Middle frontal gyrus (tissue), 1 donor: ENCODE measurements around the gene CNTFR.
"Not testable (repeated sequence)": the region's sequence is repeated elsewhere in the genome, so short reads cannot be mapped to it uniquely, and the experiment has no call there.

ENCODE experiments used
- DNase-seq: peaks from one replicate; pipeline ENCODE4 v3.0.0-alpha.2; 2015; ENCODE audit warnings: low spot score; ENCODE audit errors: extremely low spot score

The CNTFR gene

DNA sequence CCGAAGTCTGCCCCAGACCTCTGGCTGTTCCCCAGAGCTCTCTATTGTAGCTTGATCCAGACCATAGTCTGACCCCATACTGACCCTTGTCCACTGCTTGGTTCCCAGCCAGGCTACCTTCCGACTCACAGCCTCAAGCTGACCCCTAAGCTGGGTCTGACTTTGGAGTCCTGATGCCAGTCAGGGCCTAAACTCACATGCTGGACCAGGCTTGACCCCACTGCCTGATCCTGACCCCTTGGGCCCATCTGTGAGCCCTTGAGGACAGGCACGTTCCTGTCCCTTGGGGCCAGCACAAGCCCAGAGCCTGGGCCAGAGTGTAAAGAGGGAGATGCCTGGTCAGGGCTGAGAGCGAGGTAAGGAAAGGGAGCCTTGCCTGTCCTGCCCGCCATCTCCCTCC lies 34.0 kb downstream of the CNTFR start:
- no peak for DNase-seq

DNA sequence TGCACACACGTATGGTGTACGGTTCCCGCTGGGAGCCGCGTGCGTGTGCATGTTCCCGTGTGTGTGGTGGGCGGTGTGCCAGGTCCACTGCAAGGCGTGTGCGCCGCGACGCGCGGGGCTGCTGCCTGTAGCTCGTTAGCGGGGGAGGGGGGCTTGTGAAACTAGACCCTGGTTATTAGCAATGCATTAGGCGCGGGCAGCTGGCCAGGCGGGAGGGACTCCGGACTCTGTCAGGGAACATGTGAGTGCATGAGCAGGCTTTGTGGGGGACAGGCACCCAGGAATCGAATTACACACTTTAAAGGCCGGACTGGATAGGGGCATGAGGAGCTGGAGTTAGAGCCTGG lies 34.5 kb downstream of the CNTFR start:
- no peak for DNase-seq

DNA sequence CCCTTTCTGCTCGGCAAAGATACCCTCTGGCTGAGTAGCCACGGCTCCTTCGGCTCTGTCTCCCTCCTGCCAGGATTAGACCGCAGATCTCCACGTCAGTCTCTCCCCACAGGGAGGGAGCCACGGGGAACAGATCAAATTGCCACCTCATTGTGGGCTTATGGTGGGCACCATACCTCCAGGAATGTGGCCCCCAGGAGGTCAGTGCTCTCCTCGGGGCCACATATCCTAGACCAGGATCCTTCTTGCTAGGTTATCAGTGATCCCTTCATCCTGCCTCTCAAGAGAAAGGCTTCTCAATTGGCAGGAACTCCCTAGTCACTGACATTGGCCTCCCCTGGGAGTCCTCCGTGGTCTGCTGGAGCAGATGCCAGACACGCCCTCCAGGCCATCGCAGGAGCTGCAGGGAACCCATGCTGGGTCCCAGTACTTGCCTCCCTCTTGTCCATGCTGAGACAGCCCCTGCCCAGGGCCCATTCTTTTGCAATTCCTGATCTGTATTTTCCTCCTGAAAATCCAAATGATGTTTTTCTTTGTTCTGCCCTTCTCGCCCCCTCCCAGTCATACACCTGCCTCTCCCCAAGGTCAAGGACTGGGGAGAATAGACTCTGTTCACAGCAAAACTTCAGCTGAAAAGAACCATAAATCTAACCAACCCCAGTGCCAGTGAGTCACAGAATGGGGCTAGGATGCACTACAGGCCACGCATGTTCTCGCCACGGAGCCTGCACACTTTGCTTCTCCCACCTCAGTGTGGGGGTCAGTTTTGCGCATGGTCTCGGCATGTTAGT lies 35.1 kb downstream of the CNTFR start:
- DNase-seq, result no peak

DNA sequence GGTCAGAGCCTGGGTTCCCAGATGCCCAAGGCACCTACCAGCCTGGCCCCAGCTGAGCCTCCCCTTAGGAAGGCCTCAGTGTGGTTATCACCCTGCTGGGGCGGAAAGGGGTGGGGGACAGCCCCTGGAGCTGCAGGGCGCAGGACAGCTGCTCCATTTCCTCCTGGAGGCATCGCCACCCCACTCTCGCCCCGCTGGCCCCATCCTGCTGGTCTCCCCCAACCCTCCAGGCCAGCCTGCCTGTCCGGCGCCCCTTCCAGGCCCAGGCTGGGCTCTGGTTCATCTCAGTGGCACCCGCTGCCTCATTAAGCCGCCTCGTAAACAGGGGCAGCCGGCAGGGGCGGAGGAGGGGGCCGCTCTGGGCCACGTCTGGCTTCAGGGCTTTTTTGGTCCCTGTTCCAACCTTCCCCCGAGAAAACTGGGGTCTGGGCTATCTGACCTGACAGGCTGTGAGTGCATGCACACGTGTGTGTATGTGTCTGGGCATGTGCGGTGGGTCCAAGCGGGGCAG lies 36.0 kb downstream of the CNTFR start:
- DNase-seq, result no peak

- DNase-seq, result no peak
Observed at GRCh38 chr9:34552986-34553385, 36.5 kb downstream of the CNTFR start.

GRCh38 chr9:34552606-34552981 lies 36.9 kb downstream of the CNTFR start:
- no peak for DNase-seq

GRCh38 chr9:34551751-34552605 lies 37.5 kb downstream of the CNTFR start:
- DNase-seq, result no peak

DNA sequence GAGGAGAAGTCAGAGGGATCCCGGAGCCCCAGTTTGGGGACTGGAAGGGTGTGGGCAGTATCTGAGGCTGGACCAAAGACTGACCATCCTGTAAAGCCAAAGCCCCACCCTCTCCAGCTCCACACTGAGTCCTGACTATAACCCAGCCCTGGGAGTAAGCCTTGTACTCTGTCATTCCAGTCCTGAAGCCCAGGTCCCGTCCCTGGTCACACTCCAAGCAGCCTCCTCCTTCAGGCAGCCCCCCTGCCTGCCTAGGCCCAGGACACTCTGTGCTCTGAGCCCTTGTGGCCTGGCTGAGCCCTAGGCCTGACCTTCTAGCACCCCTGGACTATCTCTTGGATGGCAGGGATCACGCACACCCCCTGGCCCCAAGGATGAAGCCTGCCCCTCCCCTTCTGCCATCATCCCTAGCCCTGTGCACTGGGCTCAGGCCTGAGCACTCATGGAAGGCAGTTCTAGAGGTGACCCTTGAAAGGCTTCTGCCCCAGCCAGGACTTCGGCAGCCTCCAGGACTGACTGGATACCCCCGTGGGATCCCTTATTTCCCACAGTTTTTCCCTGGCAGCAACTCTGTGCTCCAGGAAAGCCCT lies 38.7 kb downstream of the CNTFR start:
- DNase-seq, result no peak

DNA sequence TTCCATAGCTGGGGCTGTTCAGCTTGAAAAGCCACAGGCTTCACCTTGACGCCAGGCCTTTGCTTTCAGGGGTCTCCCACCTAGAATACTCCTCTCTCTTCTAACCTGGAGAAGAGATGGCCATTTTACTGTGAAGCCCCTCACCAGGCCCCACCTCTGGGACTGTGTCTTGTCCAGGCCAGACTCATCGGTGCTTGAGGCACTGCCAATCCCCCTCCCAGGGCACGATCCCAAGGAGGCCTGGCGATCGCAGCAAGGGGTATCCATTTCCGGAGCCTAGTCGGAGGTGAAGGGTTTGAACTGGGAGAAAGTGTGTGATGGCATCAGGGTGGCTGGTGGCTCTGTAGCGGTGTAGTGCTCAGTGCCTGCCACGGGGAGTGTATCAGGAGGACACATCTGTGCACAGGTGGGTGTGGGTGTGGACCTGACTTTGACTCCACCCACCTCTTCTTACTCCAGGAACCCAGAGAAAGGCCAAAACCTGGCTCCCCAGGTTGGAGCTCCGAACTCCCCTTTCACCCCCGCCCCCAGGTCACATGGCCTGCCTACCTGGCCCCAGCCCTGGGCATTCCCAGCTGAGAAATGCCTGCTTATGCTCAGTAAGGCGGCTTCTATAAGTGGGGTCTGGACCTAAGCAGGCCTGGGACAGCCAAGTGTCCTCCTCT lies 39.4 kb downstream of the CNTFR start:
- DNase-seq, result no peak

DNA sequence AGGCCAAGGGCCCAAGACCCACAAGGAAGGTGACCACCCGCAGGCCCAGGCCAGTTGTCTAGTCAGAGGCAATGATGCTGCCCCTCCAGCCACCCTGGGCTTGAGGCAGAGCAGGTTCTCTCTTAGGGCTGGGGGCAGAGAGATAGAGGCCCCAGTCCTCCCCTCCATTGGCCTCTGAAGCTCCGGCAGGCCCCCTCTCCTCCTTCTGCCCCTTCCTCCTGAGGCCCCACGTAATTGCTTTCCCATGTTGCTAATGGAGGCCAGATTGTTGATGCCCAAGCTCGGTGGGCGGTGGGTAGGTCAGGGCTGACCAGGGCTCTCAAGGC lies 40.2 kb downstream of the CNTFR start:
- DNase-seq, result no peak

- peak; percentile 49 for DNase-seq
Observed at GRCh38 chr9:34547960-34548611, 41.4 kb downstream of the CNTFR start.

DNA sequence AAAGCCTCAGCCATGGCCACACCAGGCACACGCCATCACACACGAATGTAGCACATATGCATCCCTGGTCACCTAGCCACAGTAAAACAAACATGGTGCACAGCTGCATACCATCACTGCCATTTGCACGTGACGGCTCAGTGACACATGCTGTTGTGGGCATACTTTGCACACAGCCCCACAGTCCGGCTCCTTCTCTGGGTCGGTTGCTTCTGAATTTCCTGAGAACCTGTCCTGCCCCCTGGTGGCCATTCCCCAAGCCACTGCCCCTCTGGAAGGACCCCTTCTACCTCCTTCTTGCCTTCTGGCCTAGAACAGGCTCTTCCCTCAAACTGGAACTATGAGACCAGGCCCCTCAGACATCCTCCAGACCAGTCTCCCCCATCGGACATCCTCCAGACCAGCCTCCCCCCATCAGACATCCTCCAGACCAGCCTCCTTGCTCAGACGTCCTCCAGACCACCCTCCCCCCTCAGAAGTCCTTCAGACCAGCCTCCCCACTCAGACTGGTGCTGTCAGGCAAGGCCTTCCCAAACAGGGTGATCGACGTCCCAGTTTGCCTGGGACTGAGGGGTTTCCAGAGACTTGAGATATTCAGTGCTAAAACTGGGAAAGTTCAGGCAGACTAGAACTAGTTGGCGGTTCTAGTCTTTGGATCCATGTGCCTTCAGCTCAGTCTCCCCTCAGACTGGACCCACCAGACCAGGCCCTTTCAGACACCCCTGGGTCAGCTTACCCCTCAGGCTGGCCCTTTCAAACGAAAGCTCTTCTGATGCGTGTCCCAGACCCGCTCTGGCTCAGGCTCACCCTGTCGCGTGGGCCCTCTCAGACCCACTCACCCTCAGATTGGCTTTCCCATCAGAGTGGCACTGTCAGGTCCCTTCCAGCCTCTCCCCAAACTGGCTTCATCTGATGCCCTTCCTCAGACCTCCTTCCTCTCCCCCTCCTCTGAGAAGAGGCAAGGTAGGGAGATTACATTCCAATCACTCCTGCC lies 42.4 kb downstream of the CNTFR start:
- DNase-seq, result peak; percentile 12

- DNase-seq, result no peak
Observed at GRCh38 chr9:34546102-34546833, 43.3 kb downstream of the CNTFR start.

- DNase-seq, result no peak
Observed at GRCh38 chr9:34545497-34545896, 44.0 kb downstream of the CNTFR start.

DNA sequence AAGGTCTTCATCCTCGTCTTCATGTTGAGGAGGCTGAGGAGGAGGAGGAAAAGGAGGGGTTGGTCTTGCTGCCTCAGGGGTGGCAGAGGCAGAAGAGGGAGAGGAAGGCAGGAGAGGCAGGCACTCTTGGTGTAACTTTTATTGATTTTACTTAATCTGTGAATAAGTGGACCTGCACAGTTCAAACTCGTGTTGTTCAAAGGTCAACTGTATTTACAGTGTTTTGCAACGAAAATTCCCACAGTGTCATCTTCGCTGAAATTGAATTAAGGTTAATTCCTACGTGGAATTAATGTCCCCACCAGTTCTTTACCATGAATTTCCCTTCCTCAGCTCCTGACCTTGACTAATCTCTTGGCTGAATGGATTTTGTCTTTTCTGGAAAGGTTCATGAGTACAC lies 45.5 kb downstream of the CNTFR start:
- no peak for DNase-seq

DNA sequence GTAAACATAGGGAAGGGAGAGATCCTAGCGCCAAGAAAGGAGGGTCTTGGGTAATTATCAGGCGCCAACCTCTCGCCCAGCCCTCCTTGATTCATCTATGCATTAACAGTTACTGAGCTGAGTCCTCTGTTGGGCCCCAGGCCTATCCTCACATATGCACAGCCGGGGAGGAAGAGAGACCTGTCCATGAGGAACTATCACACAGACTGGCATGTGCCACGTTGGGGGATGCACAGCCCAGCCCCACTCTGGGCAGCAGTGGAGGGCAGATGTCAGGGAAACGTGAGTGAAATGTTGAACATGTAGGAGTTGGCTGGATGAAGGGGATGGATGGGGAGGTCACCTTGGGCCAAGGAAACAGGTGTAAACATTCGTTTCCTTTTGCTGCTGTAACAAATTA lies 48.0 kb downstream of the CNTFR start:
- DNase-seq, result no peak

GRCh38 chr9:34540827-34541226 lies 48.7 kb downstream of the CNTFR start:
- DNase-seq, result no peak

DNA sequence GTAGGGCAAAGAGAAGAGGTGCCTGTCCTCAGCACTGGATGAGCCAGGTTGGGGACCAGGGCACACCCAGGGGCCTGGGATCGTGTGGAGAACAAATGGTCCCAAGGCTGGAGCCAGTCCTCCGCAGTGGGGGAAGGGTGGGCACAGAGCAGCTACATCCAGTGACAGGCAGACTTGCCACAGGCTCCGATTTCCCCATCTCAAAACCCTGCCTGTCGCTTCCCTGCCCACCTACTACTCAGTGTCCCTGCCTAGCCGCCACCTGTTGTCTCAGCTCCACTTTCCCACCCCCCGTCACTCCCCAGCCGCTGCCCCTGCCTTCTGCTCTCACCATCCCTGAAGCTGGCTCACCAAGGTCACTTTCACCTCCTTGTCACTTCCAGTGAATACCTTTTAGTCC lies 52.8 kb downstream of the CNTFR start:
- no peak for DNase-seq

- DNase-seq, result not testable (repeated sequence)
Observed at GRCh38 chr9:34532041-34532440, 57.5 kb downstream of the CNTFR start.
